ENCODE data around the gene ROBO4. TPM values are rescaled to one million over a fixed set of nuclear protein-coding genes. Genes with fewer than 3 reads are reported as not detected.
A peak's percentile ranks its signal among the peaks of the same experiment; 100 is the strongest.

Gene ROBO4
- not detected for total RNA-seq
- under 1 TPM in 1 of 3 donors, not detected in 2; 0.04 TPM for polyA plus RNA-seq
- total RNA-seq = 0 reads per million in 6 experiments

- DNase-seq (no peak), ATAC-seq (no peak)
- Mint-ChIP-seq H3K27ac (peak within 1 kb of the TSS in 4 of 10 donors; percentile 10 to 87 (median 51)), H3K4me3 (no peak within 1 kb of the TSS), H3K4me1 (peaks cover 5 to 17% (median 10%) of the 10 kb centered on the region in 4 donors), H3K9me3 (no peaks in the 10 kb centered on the region), H3K27me3 (peaks cover 8 to 20% (median 11%) of the 10 kb centered on the region in 5 donors), H3K36me3 (no peaks in the 10 kb centered on the region)
- POLR2A ChIA-PET = no interaction called here
Measured at GRCh38 chr11:124897674-124898262, at the start of gene ROBO4. TSS of gene ROBO4 (minus strand) at chr11:124897865. CDS start at chr11:124897795, 70 bp downstream.

- ATAC-seq (no peak), DNase-seq (no peak)
- Mint-ChIP-seq H3K27ac (no peak overlapping the region), H3K36me3 (peaks cover 0 to 8% (median 0%) of the 10 kb centered on the region in 3 donors), H3K27me3 (no peaks in the 10 kb centered on the region), H3K9me3 (peaks cover 0 to 15% (median 8%) of the 10 kb centered on the region in 9 donors), H3K4me3 (no peak overlapping the region), H3K4me1 (peaks cover 21 to 40% (median 30%) of the 10 kb centered on the region in 4 donors)
- POLR2A ChIA-PET = no interaction called here
Measured at GRCh38 chr11:124946735-124947141, 49.1 kb upstream of the ROBO4 start.

- Mint-ChIP-seq H3K36me3 (peaks cover 0 to 8% (median 0%) of the 10 kb centered on the region in 3 donors), H3K9me3 (peaks cover 0 to 15% (median 8%) of the 10 kb centered on the region in 9 donors), H3K27ac (peak overlapping the region in 1 of 10 donors; percentile 12), H3K4me1 (peaks cover 21 to 40% (median 31%) of the 10 kb centered on the region in 4 donors), H3K27me3 (no peaks in the 10 kb centered on the region), H3K4me3 (no peak overlapping the region)
- POLR2A ChIA-PET = interaction anchor here (1.4 kb wide), 1 partner anchor 10 kb away, joined by 4 read pairs; the partner anchor contains the start of gene HEPACAM
- DNase-seq (no peak), ATAC-seq (no peak)
Measured at GRCh38 chr11:124945826-124946225, 48.2 kb upstream of the ROBO4 start.

- Mint-ChIP-seq H3K36me3 (peaks cover 0 to 8% (median 0%) of the 10 kb centered on the region in 3 donors), H3K27ac (peak overlapping the region in 5 of 10 donors; percentile 16 to 83 (median 41)), H3K4me1 (peaks cover 17 to 40% (median 31%) of the 10 kb centered on the region in 4 donors), H3K4me3 (peak overlapping the region in 1 of 10 donors; percentile 14), H3K27me3 (no peaks in the 10 kb centered on the region), H3K9me3 (peaks cover 0 to 15% (median 8%) of the 10 kb centered on the region in 9 donors)
- DNase-seq = no peak
- POLR2A ChIA-PET = interaction anchor here (0.6 to 4.9 kb wide), 4 partner anchors 9 to 184 kb away, joined by 5 to 26 read pairs (median 8); partner anchors contain the start of gene CCDC15
- ATAC-seq = no peak
Measured at GRCh38 chr11:124944565-124944964, 46.9 kb upstream of the ROBO4 start.

GRCh38 chr11:124943741-124944140 is 46.1 kb upstream of the ROBO4 start:
- DNase-seq (peak in 1 of 10 donors; percentile 20), ATAC-seq (peak; percentile 74 to 91)
- Mint-ChIP-seq H3K27me3 (no peaks in the 10 kb centered on the region), H3K4me3 (peak overlapping the region in 8 of 10 donors; percentile 7 to 74 (median 48)), H3K9me3 (peaks cover 0 to 12% (median 7%) of the 10 kb centered on the region in 9 donors), H3K27ac (peak overlapping the region; percentile 41 to 93 (median 77)), H3K4me1 (peaks cover 14 to 38% (median 28%) of the 10 kb centered on the region in 4 donors), H3K36me3 (peaks cover 0 to 8% (median 0%) of the 10 kb centered on the region in 3 donors)
- POLR2A ChIA-PET = interaction anchor here (0.5 to 4.9 kb wide), 6 partner anchors 10 to 682 kb away, joined by 3 to 26 read pairs (median 6); partner anchors contain the start of gene CCDC15

- Mint-ChIP-seq H3K36me3 (peaks cover 0 to 3% (median 0%) of the 10 kb centered on the region in 3 donors), H3K4me1 (peaks cover 11 to 33% (median 25%) of the 10 kb centered on the region in 4 donors), H3K4me3 (peak overlapping the region in 3 of 10 donors; percentile 28 to 30 (median 29)), H3K27me3 (no peaks in the 10 kb centered on the region), H3K9me3 (peaks cover 0 to 7% (median 3%) of the 10 kb centered on the region in 9 donors), H3K27ac (peak overlapping the region; percentile 41 to 93 (median 74))
- no peak for ATAC-seq
- POLR2A ChIA-PET = interaction anchor here (0.5 to 4.9 kb wide), 5 partner anchors 10 to 682 kb away, joined by 3 to 26 read pairs (median 7); partner anchors contain the start of gene CCDC15
- no peak for DNase-seq
Measured at GRCh38 chr11:124943254-124943616, 45.6 kb upstream of the ROBO4 start.

- H3K36me3 Mint-ChIP-seq = peaks cover 0 to 1% (median 0%) of the 10 kb centered on the region in 3 donors
- H3K27ac Mint-ChIP-seq = peak overlapping the region in 9 of 10 donors; percentile 41 to 93 (median 71)
- peaks cover 0 to 3% (median 0%) of the 10 kb centered on the region in 9 donors for H3K9me3 Mint-ChIP-seq
- ATAC-seq (no peak), DNase-seq (no peak)
- peaks cover 11 to 30% (median 25%) of the 10 kb centered on the region in 4 donors for H3K4me1 Mint-ChIP-seq
- H3K4me3 Mint-ChIP-seq = peak overlapping the region in 4 of 10 donors; percentile 39 to 54 (median 48)
- no peaks in the 10 kb centered on the region for H3K27me3 Mint-ChIP-seq
- POLR2A ChIA-PET = interaction anchor here (0.8 to 4.9 kb wide), 5 partner anchors 7 to 169 kb away, joined by 3 to 26 read pairs (median 5); partner anchors contain the start of gene CCDC15
Measured at GRCh38 chr11:124942466-124943253, 45.0 kb upstream of the ROBO4 start.

- Mint-ChIP-seq H3K4me3 (no peak overlapping the region), H3K36me3 (peaks cover 0 to 1% (median 0%) of the 10 kb centered on the region in 3 donors), H3K9me3 (peaks cover 0 to 3% (median 0%) of the 10 kb centered on the region in 9 donors), H3K4me1 (peaks cover 11 to 30% (median 25%) of the 10 kb centered on the region in 4 donors), H3K27me3 (no peaks in the 10 kb centered on the region), H3K27ac (peak overlapping the region in 1 of 10 donors; percentile 32)
- POLR2A ChIA-PET = interaction anchor here (0.6 to 4.9 kb wide), 7 partner anchors 8 to 533 kb away, joined by 3 to 26 read pairs (median 5); partner anchors contain the start of gene CCDC15
- ATAC-seq (no peak), DNase-seq (no peak)
Measured at GRCh38 chr11:124941703-124942102, 44.0 kb upstream of the ROBO4 start.

- peak overlapping the region in 1 of 10 donors; percentile 7 for H3K27ac Mint-ChIP-seq
- peaks cover 0 to 2% (median 0%) of the 10 kb centered on the region in 5 donors for H3K27me3 Mint-ChIP-seq
- H3K36me3 Mint-ChIP-seq = peaks cover 0 to 1% (median 0%) of the 10 kb centered on the region in 3 donors
- H3K4me3 Mint-ChIP-seq = no peak overlapping the region
- H3K4me1 Mint-ChIP-seq = peaks cover 9 to 20% (median 16%) of the 10 kb centered on the region in 4 donors
- POLR2A ChIA-PET = no interaction called here
- no peak for DNase-seq
- ATAC-seq = no peak
- no peaks in the 10 kb centered on the region for H3K9me3 Mint-ChIP-seq
Measured at GRCh38 chr11:124938970-124939369, 41.3 kb upstream of the ROBO4 start.

- Mint-ChIP-seq H3K27me3 (peaks cover 0 to 2% (median 0%) of the 10 kb centered on the region in 5 donors), H3K4me1 (peaks cover 4 to 14% (median 9%) of the 10 kb centered on the region in 4 donors), H3K36me3 (peaks cover 0 to 1% (median 0%) of the 10 kb centered on the region in 3 donors), H3K27ac (peak overlapping the region in 1 of 10 donors; percentile 16), H3K4me3 (no peak overlapping the region), H3K9me3 (no peaks in the 10 kb centered on the region)
- POLR2A ChIA-PET = interaction anchor here (0.8 kb wide), 1 partner anchor 12 kb away, joined by 3 read pairs; no protein-coding TSS in a partner anchor
- ATAC-seq (no peak), DNase-seq (no peak)
Measured at GRCh38 chr11:124938206-124938765, 40.6 kb upstream of the ROBO4 start.

GRCh38 chr11:124937336-124937935 is 39.8 kb upstream of the ROBO4 start:
- POLR2A ChIA-PET = interaction anchor here (0.8 kb wide), 1 partner anchor 13 kb away, joined by 3 read pairs; no protein-coding TSS in a partner anchor
- no peak for ATAC-seq

More at GRCh38 chr11:124937336-124937935, 39.8 kb upstream of the ROBO4 start:
- H3K36me3 Mint-ChIP-seq = no peaks in the 10 kb centered on the region
- H3K4me3 Mint-ChIP-seq = no peak overlapping the region
- peaks cover 0 to 5% (median under 1%) of the 10 kb centered on the region in 4 donors for H3K4me1 Mint-ChIP-seq
- no peaks in the 10 kb centered on the region for H3K9me3 Mint-ChIP-seq
- no peak for DNase-seq
- no peak overlapping the region for H3K27ac Mint-ChIP-seq
- H3K27me3 Mint-ChIP-seq = peaks cover 0 to 2% (median 0%) of the 10 kb centered on the region in 5 donors

Data from naive thymus-derived CD8-positive, alpha-beta T cell (primary cell).